Loucy (cell line): ENCODE data around the gene TSPAN13.

Source experiments
- H2AFZ ChIP-seq: fragments of 200-600 bp; sonication (generic); 2 replicates; pipeline ENCODE4 v1.6.0; 2016; ENCODE audit warnings: antibody characterized with exemption, mild to moderate bottlenecking, low read length, moderate library complexity
- H3F3A ChIP-seq: fragments of 200-600 bp; 2 replicates; pipeline ENCODE4 v1.6.0; 2016; ENCODE audit warnings: antibody characterized with exemption, low read depth, mild to moderate bottlenecking
- H3K27me3 ChIP-seq: fragments of 200-600 bp; sonication (generic); 2 replicates; pipeline ENCODE4 v1.6.1; 2014; ENCODE audit warnings: low read length, mild to moderate bottlenecking; ENCODE audit not compliant: insufficient read depth, poor library complexity, severe bottlenecking
- H3K36me3 ChIP-seq: fragments of 200-600 bp; sonication (generic); 2 replicates; pipeline ENCODE4 v1.6.1; 2016; ENCODE audit warnings: low read length; ENCODE audit not compliant: insufficient read depth
- H3K4me1 ChIP-seq: fragments of 200-600 bp; sonication (generic); 2 replicates; pipeline ENCODE4 v1.5.1; 2014; ENCODE audit warnings: low read length, mild to moderate bottlenecking; ENCODE audit not compliant: insufficient read depth, poor library complexity, severe bottlenecking
- H3K4me2 ChIP-seq: fragments of 200-600 bp; sonication (generic); 2 replicates; pipeline ENCODE4 v1.6.0; 2014; ENCODE audit warnings: antibody characterized with exemption, low read length, low read depth, mild to moderate bottlenecking; ENCODE audit not compliant: poor library complexity, severe bottlenecking
- H3K4me3 ChIP-seq: fragments of 200-600 bp; sonication (generic); 2 replicates; pipeline ENCODE4 v1.5.1; 2014; ENCODE audit warnings: low read length, mild to moderate bottlenecking, mixed read lengths; ENCODE audit not compliant: poor library complexity, severe bottlenecking
- H3K79me2 ChIP-seq: fragments of 200-600 bp; sonication (generic); 2 replicates; pipeline ENCODE4 v1.6.1; 2014; ENCODE audit warnings: low read length; ENCODE audit not compliant: insufficient read depth
- H3K9ac ChIP-seq: fragments of 200-600 bp; sonication (generic); 2 replicates; pipeline ENCODE4 v1.6.0; 2014; ENCODE audit warnings: mild to moderate bottlenecking, low read depth, low read length, moderate library complexity; ENCODE audit not compliant: poor library complexity, severe bottlenecking
- H3K9me2 ChIP-seq: fragments of 200-600 bp; sonication (generic); replicated peaks from 2 replicates; pipeline ENCODE4 v1.6.1; 2016; ENCODE audit warnings: low read depth, low read length, mixed read lengths
- H3K9me3 ChIP-seq: fragments of 200-600 bp; sonication (generic); 2 replicates; pipeline ENCODE4 v1.6.1; 2014; ENCODE audit warnings: mild to moderate bottlenecking, antibody characterized with exemption, low read length, low read depth; ENCODE audit not compliant: insufficient read depth
- H4K20me1 ChIP-seq: fragments of 200-600 bp; sonication (generic); 2 replicates; pipeline ENCODE4 v1.6.0; 2014; ENCODE audit warnings: antibody characterized with exemption, low read length, mild to moderate bottlenecking; ENCODE audit not compliant: insufficient read depth, poor library complexity, severe bottlenecking
- EZH2phosphoT487 ChIP-seq: fragments of 200-600 bp; IDR thresholded peaks from 2 replicates; pipeline ENCODE4 v1.6.1; 2018; ENCODE audit warnings: antibody characterized with exemption, mild to moderate bottlenecking, moderate library complexity, borderline replicate concordance
- TF ChIP-seq, protein P1 (sequence below): fragments of 200-600 bp; sonication (generic); conservative IDR thresholded peaks from 2 replicates; pipeline ENCODE4 v1.5.1; 2014; ENCODE audit warnings: mild to moderate bottlenecking, antibody characterized with exemption, low read length

The TSPAN13 gene

DNA sequence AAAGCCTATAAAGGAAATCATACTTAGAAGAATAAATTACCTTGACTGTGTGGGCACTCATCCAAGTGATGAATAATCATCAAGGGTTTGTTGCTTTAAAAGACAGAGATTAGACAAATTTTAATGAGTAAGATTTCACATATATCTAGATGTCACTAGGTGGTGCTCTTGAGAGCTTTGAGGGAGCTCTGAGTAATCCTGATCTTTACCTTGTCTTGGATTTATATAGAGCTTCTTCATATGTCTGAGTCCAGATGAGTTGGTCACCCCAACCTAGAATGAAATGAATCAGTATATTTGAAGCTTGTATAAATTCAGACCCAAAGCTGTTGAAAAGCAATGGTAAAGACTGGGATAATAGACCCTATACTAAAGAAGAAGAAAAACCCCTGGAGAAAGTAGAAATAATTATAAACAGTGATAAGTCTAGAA lies 47.6 kb downstream of the TSPAN13 start:
- Histone ChIP-seq H4K20me1 (no peaks in the 10 kb centered on the region), H3K79me2 (no peaks in the 10 kb centered on the region), H3K4me3 (no peak overlapping the region), H3K9ac (no peak overlapping the region), H3K36me3 (no peaks in the 10 kb centered on the region), H3F3A (no peaks in the 10 kb centered on the region), H3K4me1 (no peaks in the 10 kb centered on the region), H3K27me3 (no peaks in the 10 kb centered on the region), H3K4me2 (no peak overlapping the region), H2AFZ (no peak overlapping the region), H3K9me2 (no peaks in the 10 kb centered on the region), H3K9me3 (no peaks in the 10 kb centered on the region)
- TF ChIP-seq, protein P1, sequence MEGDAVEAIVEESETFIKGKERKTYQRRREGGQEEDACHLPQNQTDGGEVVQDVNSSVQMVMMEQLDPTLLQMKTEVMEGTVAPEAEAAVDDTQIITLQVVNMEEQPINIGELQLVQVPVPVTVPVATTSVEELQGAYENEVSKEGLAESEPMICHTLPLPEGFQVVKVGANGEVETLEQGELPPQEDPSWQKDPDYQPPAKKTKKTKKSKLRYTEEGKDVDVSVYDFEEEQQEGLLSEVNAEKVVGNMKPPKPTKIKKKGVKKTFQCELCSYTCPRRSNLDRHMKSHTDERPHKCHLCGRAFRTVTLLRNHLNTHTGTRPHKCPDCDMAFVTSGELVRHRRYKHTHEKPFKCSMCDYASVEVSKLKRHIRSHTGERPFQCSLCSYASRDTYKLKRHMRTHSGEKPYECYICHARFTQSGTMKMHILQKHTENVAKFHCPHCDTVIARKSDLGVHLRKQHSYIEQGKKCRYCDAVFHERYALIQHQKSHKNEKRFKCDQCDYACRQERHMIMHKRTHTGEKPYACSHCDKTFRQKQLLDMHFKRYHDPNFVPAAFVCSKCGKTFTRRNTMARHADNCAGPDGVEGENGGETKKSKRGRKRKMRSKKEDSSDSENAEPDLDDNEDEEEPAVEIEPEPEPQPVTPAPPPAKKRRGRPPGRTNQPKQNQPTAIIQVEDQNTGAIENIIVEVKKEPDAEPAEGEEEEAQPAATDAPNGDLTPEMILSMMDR, result peak; percentile 68
- TF ChIP-seq EZH2phosphoT487, result no peak

DNA sequence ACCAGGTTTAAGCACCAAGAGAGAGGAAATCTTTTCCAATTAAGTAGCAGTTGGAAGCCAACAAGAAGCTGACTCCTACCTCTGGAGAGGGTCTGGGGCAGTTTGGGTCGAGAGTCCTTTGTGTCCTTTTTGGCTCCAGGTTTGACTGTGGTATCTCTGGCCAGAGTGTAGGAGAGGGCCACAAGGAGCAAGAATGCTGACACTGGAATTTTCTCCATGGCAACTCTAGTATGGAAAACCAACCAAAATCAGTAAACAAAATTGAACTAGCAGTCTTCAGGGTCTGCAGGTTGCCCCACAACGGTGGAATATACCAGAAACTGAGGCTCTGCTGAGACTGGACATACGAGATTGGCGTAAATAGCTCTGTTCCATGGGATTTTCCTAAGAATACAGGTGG lies 48.0 kb downstream of the TSPAN13 start:
- H3K27me3 ChIP-seq, result no peaks in the 10 kb centered on the region
- H2AFZ ChIP-seq, result no peak overlapping the region
- no peak overlapping the region for H3K4me3 ChIP-seq
- no peaks in the 10 kb centered on the region for H3F3A ChIP-seq
- H4K20me1 ChIP-seq, result no peaks in the 10 kb centered on the region
- no peaks in the 10 kb centered on the region for H3K4me1 ChIP-seq
- no peaks in the 10 kb centered on the region for H3K9me2 ChIP-seq
- no peaks in the 10 kb centered on the region for H3K36me3 ChIP-seq
- TF ChIP-seq, protein P1, result no peak
- TF ChIP-seq EZH2phosphoT487, result no peak
- H3K9me3 ChIP-seq, result no peaks in the 10 kb centered on the region
- no peak overlapping the region for H3K4me2 ChIP-seq
- H3K9ac ChIP-seq, result no peak overlapping the region
- no peaks in the 10 kb centered on the region for H3K79me2 ChIP-seq

DNA sequence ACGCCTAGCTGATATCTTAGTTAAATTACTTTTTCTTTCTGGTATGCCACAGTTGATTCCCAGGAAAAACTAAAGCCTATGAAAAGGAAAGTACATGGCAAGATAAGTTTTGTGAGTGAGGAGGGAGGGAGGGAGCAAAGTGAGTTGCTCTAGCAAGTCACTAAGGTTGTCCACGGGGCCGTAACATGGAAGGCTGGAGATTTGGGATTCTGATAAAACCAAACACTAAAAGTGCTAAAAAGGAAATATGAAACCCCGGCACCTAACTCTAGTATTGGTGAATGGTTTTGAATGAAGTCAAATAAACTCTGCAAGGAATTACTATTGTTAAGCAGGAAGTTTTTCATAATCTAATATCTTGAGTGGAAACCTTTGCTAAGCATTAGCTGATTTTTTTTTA lies 49.6 kb downstream of the TSPAN13 start:
- peaks cover 3% of the 10 kb centered on the region for H3K4me1 ChIP-seq
- H3F3A ChIP-seq, result no peaks in the 10 kb centered on the region
- no peak overlapping the region for H3K9ac ChIP-seq
- H3K9me2 ChIP-seq, result no peaks in the 10 kb centered on the region
- H3K79me2 ChIP-seq, result no peaks in the 10 kb centered on the region
- H4K20me1 ChIP-seq, result no peaks in the 10 kb centered on the region
- H3K4me3 ChIP-seq, result no peak overlapping the region
- TF ChIP-seq, protein P1, result no peak
- TF ChIP-seq EZH2phosphoT487, result no peak
- H3K4me2 ChIP-seq, result no peak overlapping the region
- H2AFZ ChIP-seq, result no peak overlapping the region
- no peaks in the 10 kb centered on the region for H3K27me3 ChIP-seq
- H3K9me3 ChIP-seq, result no peaks in the 10 kb centered on the region
- H3K36me3 ChIP-seq, result no peaks in the 10 kb centered on the region
